HCT116 (cell line): ENCODE measurements around the gene SLC35F3. TPM values are rescaled to one million over a fixed set of nuclear protein-coding genes. Genes with fewer than 3 reads are reported as not detected.

Source experiments
- ATAC-seq: fragments of 200-7000 bp; cut with Tn5 transposase; 2 replicates; pipeline ENCODE4 v1.9.1; 2020; ENCODE audit warnings: mild to moderate bottlenecking, moderate library complexity
- BruUV-seq: library from RNA; stranded (reverse); fragments of 400-500 nt; replicated peaks from 2 replicates; lab custom pipeline; 2021; lab: Mats Ljungman, UMichigan
- CTCF ChIA-PET: fragments of 300-600 bp; sonication (Branson Sonifier 250); formaldehyde crosslinking; loops from one replicate; lab custom pipeline; 2021; ENCODE audit warnings: antibody characterized with exemption; lab: Charles Lee
- POLR2A ChIA-PET: fragments of 300-600, 350-600 bp; sonication (Branson Sonifier 250); formaldehyde crosslinking; loops from one replicate; lab custom pipeline; 2021; ENCODE audit warnings: antibody characterized with exemption; lab: Charles Lee
- RAD21 ChIA-PET, 2 experiments: fragments of 300-600 bp; sonication (Branson Sonifier 250); formaldehyde crosslinking; loops; one replicate each; lab custom pipeline; 2023; ENCODE audit warnings: low total read pairs in 2 of 2; ENCODE audit not compliant: uncharacterized antibody in 2 of 2, unreplicated experiment in 2 of 2, low non-redundant PET in 1 of 2; lab: Charles Lee
- DNase-seq: peaks from one replicate; pipeline ENCODE4 v3.0.0-alpha.2; 2010; ENCODE audit warnings: low read depth, low spot score
- H2AFZ ChIP-seq: fragments of 200-600 bp; shearing (Covaris generic), sonication (generic); 2 replicates; pipeline ENCODE4 v1.6.1; 2017; ENCODE audit warnings: low read depth, mixed run types, mixed read lengths, antibody characterized with exemption, low read length; ENCODE audit not compliant: poor library complexity, severe bottlenecking
- H3K27ac ChIP-seq: 2 replicates; pipeline ENCODE4 v1.5.1; 2012; ENCODE audit warnings: low read depth, low read length
- H3K27me3 ChIP-seq: fragments of 200-600 bp; sonication (generic); 2 replicates; pipeline ENCODE4 v1.6.1; 2016; ENCODE audit warnings: mixed run types, low read length, mixed read lengths; ENCODE audit not compliant: insufficient read depth
- H3K36me3 ChIP-seq, 2 experiments: fragments of 200-500 bp in 1 of 2; fragments of 200-600 bp in 1 of 2; sonication (Bioruptor generic) in 1 of 2; sonication (generic) in 1 of 2; 2 replicates each; pipeline versions ENCODE4 v1.5.1 to v1.6.1; 2014 to 2016; ENCODE audit warnings: low read length in 2 of 2, inconsistent platforms in 1 of 2, mixed read lengths in 1 of 2, mixed run types in 1 of 2; ENCODE audit not compliant: insufficient read depth in 2 of 2, control insufficient read depth in 1 of 2
- H3K4me1 ChIP-seq, 2 experiments: fragments of 200-600 bp in 1 of 2; sonication (generic) in 1 of 2; 2 replicates each; pipeline versions ENCODE4 v1.5.1 to v1.6.1; 2012 to 2017; ENCODE audit warnings: low read length in 2 of 2, inconsistent platforms in 1 of 2, mild to moderate bottlenecking in 1 of 2, mixed read lengths in 1 of 2, mixed run types in 1 of 2, moderate library complexity in 1 of 2; ENCODE audit not compliant: insufficient read depth in 2 of 2, control insufficient read depth in 1 of 2
- H3K4me2 ChIP-seq: fragments of 200-600 bp; sonication (generic); 2 replicates; pipeline ENCODE4 v1.6.1; 2017; ENCODE audit warnings: mixed run types, low read length, mixed read lengths
- H3K4me3 ChIP-seq, 2 experiments: fragments of 200-600 bp in 1 of 2; sonication (generic) in 1 of 2; replicated peaks in 1 of 2; 2 replicates each; pipeline ENCODE4 v1.5.1; 2011 to 2016; ENCODE audit warnings: low read length in 2 of 2, control low read depth in 1 of 2, low read depth in 1 of 2, mild to moderate bottlenecking in 1 of 2, mixed read lengths in 1 of 2, mixed run types in 1 of 2
- H3K79me2 ChIP-seq: fragments of 200-600 bp; sonication (generic); 2 replicates; pipeline ENCODE4 v1.6.1; 2017; ENCODE audit warnings: mild to moderate bottlenecking, mixed run types, low read length, moderate library complexity, mixed read lengths; ENCODE audit not compliant: insufficient read depth
- H3K9ac ChIP-seq: fragments of 200-600 bp; sonication (generic); 2 replicates; pipeline ENCODE4 v1.6.1; 2016; ENCODE audit warnings: low read length, mixed read lengths
- H3K9me2 ChIP-seq: fragments of 200-600 bp; sonication (generic), shearing (Covaris generic); 2 replicates; pipeline ENCODE4 v1.6.1; 2017; ENCODE audit warnings: mixed run types, mild to moderate bottlenecking, moderate library complexity; ENCODE audit not compliant: insufficient read depth
- H3K9me3 ChIP-seq, 2 experiments: fragments of 200-500 bp in 1 of 2; fragments of 200-600 bp in 1 of 2; sonication (Bioruptor generic) in 1 of 2; sonication (generic) in 1 of 2; 2 replicates each; pipeline ENCODE4 v1.6.1; 2014 to 2017; ENCODE audit warnings: low read length in 2 of 2, mixed read lengths in 2 of 2, inconsistent platforms in 1 of 2, low read depth in 1 of 2, mild to moderate bottlenecking in 1 of 2, mixed run types in 1 of 2, moderate library complexity in 1 of 2; ENCODE audit not compliant: control insufficient read depth in 1 of 2, insufficient read depth in 1 of 2
- H4K20me1 ChIP-seq: fragments of 200-600 bp; sonication (generic), shearing (Covaris generic); 2 replicates; pipeline ENCODE4 v1.6.1; 2017; ENCODE audit warnings: mixed run types, mild to moderate bottlenecking, moderate library complexity; ENCODE audit not compliant: insufficient read depth
- CBX3 ChIP-seq: IDR thresholded peaks from 2 replicates; pipeline ENCODE4 v1.6.1; 2012; ENCODE audit warnings: low read depth
- EGR1 ChIP-seq: IDR thresholded peaks from 2 replicates; pipeline ENCODE4 v1.6.1; 2012; ENCODE audit warnings: low read depth
- ELF1 ChIP-seq: IDR thresholded peaks from 2 replicates; pipeline ENCODE4 v1.6.1; 2012; ENCODE audit warnings: low read depth, borderline replicate concordance
- EZH2 ChIP-seq: fragments of 200-600 bp; sonication (generic); IDR thresholded peaks from 2 replicates; pipeline ENCODE4 v1.6.1; 2017; ENCODE audit warnings: antibody characterized with exemption, mixed run types
- EZH2phosphoT487 ChIP-seq: fragments of 200-600 bp; IDR thresholded peaks from 2 replicates; pipeline ENCODE4 v1.6.1; 2018; ENCODE audit warnings: antibody characterized with exemption, borderline replicate concordance
- FOSL1 ChIP-seq: IDR thresholded peaks from 2 replicates; pipeline ENCODE4 v1.6.1; 2012; ENCODE audit warnings: low read depth
- POLR2A ChIP-seq: IDR thresholded peaks from 2 replicates; pipeline ENCODE4 v1.7.0; 2011; ENCODE audit warnings: borderline replicate concordance; ENCODE audit not compliant: insufficient read depth, insufficient read length; ENCODE audit errors: extremely low read depth
- POLR2AphosphoS5 ChIP-seq: IDR thresholded peaks from 2 replicates; pipeline ENCODE4 v1.6.1; 2011; ENCODE audit warnings: mild to moderate bottlenecking, low read depth, low read length, moderate library complexity
- RAD21 ChIP-seq: IDR thresholded peaks from 2 replicates; pipeline ENCODE4 v1.6.1; 2012; ENCODE audit warnings: low read depth, mild to moderate bottlenecking
- SIN3A ChIP-seq: IDR thresholded peaks from 2 replicates; pipeline ENCODE4 v1.6.1; 2012; ENCODE audit warnings: low read depth
- SRF ChIP-seq: IDR thresholded peaks from 2 replicates; pipeline ENCODE4 v1.6.1; 2012; ENCODE audit warnings: low read depth
- ZFX ChIP-seq: fragments of 450-650 bp; IDR thresholded peaks from 2 replicates; pipeline ENCODE4 v1.6.1; 2017
- ZNF274 ChIP-seq: fragments of 200-500 bp; sonication (Bioruptor generic); IDR thresholded peaks from 2 replicates; pipeline ENCODE4 v1.6.1; 2014; ENCODE audit warnings: mild to moderate bottlenecking, low read depth, low read length, inconsistent platforms
- intact Hi-C: fragments of 100-400 bp; cut with micrococcal nuclease; formaldehyde crosslinking; loops from 2 replicates; pipeline ENCODE4 v1.10.0; 2022
- total RNA-seq: library from RNA; stranded (reverse); gene quantifications from one replicate; pipeline ENCODE4 v1.2.1, GENCODE V29; 2021; ENCODE audit not compliant: unreplicated experiment
- TF ChIP-seq, protein P1 (sequence below): IDR thresholded peaks from 2 replicates; pipeline ENCODE4 v1.6.1; 2011; ENCODE audit warnings: mild to moderate bottlenecking, low read length, moderate library complexity; ENCODE audit not compliant: insufficient replicate concordance; ENCODE audit errors: extremely low read depth
- TF ChIP-seq, protein P2 (sequence below), 3 experiments: fragments of 200-600 bp in 1 of 3; sonication (generic) in 1 of 3; IDR thresholded peaks in 2 of 3; conservative IDR thresholded peaks in 1 of 3; 2 replicates each; pipeline ENCODE4 v1.5.1; 2012 to 2017; ENCODE audit warnings: low read depth in 2 of 3, low read length in 2 of 3, antibody characterized with exemption in 1 of 3, borderline replicate concordance in 1 of 3, control low read depth in 1 of 3, mild to moderate bottlenecking in 1 of 3, mixed read lengths in 1 of 3, mixed run types in 1 of 3, moderate library complexity in 1 of 3; ENCODE audit not compliant: insufficient read depth in 1 of 3
- TF ChIP-seq, protein P3 (sequence below): IDR thresholded peaks from 2 replicates; pipeline ENCODE4 v1.6.1; 2012

SLC35F3 gene
- total RNA-seq, 1 experiment from 2014 or later: 6.4 TPM

DNA sequence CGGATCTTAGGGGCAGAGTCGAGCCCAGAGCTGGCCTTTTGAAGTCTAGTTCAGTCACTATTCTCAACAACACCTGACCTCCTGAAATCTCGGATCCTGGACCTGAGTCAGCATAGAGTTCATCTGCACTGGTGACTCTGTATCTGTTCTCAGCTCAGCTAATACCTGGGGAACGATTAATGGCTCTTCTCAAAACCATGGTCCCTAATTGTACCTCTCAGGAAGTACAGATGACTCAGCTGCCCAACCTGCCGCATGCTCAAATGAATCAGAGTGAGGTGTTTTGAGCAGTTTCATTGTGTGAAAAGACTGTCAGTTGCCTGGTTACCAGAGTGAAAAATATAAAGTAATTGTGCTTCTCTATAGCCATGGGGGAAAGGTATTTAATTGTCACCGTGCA lies 89.2 kb downstream of the SLC35F3 start (continued):
- TF ChIP-seq, protein P1, sequence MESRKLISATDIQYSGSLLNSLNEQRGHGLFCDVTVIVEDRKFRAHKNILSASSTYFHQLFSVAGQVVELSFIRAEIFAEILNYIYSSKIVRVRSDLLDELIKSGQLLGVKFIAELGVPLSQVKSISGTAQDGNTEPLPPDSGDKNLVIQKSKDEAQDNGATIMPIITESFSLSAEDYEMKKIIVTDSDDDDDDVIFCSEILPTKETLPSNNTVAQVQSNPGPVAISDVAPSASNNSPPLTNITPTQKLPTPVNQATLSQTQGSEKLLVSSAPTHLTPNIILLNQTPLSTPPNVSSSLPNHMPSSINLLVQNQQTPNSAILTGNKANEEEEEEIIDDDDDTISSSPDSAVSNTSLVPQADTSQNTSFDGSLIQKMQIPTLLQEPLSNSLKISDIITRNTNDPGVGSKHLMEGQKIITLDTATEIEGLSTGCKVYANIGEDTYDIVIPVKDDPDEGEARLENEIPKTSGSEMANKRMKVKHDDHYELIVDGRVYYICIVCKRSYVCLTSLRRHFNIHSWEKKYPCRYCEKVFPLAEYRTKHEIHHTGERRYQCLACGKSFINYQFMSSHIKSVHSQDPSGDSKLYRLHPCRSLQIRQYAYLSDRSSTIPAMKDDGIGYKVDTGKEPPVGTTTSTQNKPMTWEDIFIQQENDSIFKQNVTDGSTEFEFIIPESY: no peak
- TF ChIP-seq POLR2AphosphoS5 (no peak; the same call in 1 of the 2 replicates), RAD21 (peak; percentile 27; the same call in 1 of the 2 replicates)

DNA sequence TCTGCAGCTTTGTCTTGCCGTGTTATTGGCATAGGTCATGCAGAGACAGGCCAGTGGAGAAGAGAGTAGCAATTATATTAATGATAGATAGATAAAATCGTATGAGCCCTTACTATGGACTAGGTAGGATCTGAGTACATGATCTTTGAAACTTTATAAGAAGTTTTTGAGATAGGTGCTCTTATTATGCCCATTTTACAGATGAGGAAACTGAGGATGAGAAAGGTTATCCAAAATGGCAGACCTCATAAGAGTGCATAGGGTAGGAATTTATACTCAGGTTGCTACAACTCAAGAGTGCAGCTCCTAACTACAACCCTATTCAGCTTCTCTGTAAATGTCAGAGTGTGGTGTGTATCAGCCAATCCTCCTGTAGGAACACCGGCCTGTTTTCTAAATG lies 89.6 kb downstream of the SLC35F3 start:
- no peaks in the 10 kb centered on the region for H3K9me3 ChIP-seq
- peak overlapping the region; percentile 71 for H3K4me2 ChIP-seq
- CTCF ChIA-PET: interaction anchor here (0.6 kb wide), 1 partner anchor 61 kb away, joined by 3 read pairs; no protein-coding TSS in a partner anchor
- RAD21 ChIA-PET: no interaction called here
- intact Hi-C loops: loop anchor here (5.0 kb wide), 1 partner anchor 87 kb away; no protein-coding TSS in a partner anchor
- TF ChIP-seq POLR2AphosphoS5 (no peak), ELF1 (no peak), EZH2phosphoT487 (no peak), ZFX (no peak), FOSL1 (no peak), EZH2 (no peak), SRF (no peak), ZNF274 (no peak), SIN3A (no peak), POLR2A (no peak), EGR1 (no peak), CBX3 (no peak)
- TF ChIP-seq, protein P2, sequence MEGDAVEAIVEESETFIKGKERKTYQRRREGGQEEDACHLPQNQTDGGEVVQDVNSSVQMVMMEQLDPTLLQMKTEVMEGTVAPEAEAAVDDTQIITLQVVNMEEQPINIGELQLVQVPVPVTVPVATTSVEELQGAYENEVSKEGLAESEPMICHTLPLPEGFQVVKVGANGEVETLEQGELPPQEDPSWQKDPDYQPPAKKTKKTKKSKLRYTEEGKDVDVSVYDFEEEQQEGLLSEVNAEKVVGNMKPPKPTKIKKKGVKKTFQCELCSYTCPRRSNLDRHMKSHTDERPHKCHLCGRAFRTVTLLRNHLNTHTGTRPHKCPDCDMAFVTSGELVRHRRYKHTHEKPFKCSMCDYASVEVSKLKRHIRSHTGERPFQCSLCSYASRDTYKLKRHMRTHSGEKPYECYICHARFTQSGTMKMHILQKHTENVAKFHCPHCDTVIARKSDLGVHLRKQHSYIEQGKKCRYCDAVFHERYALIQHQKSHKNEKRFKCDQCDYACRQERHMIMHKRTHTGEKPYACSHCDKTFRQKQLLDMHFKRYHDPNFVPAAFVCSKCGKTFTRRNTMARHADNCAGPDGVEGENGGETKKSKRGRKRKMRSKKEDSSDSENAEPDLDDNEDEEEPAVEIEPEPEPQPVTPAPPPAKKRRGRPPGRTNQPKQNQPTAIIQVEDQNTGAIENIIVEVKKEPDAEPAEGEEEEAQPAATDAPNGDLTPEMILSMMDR (IDR thresholded peaks at IDR 0.05 in 2 of 3, conservative IDR thresholded peaks at IDR 0.05 in 1 of 3; ENCODE audit: borderline replicate concordance in 1 of 3, insufficient read depth in 1 of 3, low read depth in 2 of 3, low read length in 2 of 3): no peak
- TF ChIP-seq, protein P3, sequence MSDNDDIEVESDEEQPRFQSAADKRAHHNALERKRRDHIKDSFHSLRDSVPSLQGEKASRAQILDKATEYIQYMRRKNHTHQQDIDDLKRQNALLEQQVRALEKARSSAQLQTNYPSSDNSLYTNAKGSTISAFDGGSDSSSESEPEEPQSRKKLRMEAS: no peak
- ATAC-seq (no peak), DNase-seq (no peak)
- H3K4me3 ChIP-seq: peak overlapping the region in 1 of 2 experiments; percentile 28; a peak in 1 of 4 replicates
- no peaks in the 10 kb centered on the region for H3K36me3 ChIP-seq
- H3K9me2 ChIP-seq: no peaks in the 10 kb centered on the region
- BruUV-seq: no TSS peak
- peak overlapping the region; percentile 28; the same call in 1 of the 2 replicates for H3K27ac ChIP-seq
- no peaks in the 10 kb centered on the region for H3K27me3 ChIP-seq
- no peaks in the 10 kb centered on the region; the same call in 1 of the 2 replicates for H4K20me1 ChIP-seq
- POLR2A ChIA-PET: no interaction called here
- H3K9ac ChIP-seq: peak overlapping the region; percentile 48
- peaks cover 17% of the 10 kb centered on the region; the same call in 1 of the 2 replicates for H3K79me2 ChIP-seq
- H3K4me1 ChIP-seq: peaks cover 9 to 49% of the 10 kb centered on the region in 2 experiments; a peak in 3 of 4 replicates
- no peak overlapping the region for H2AFZ ChIP-seq
